GM12872 (cell line): Measurements from ENCODE around the gene TTC39C.

ENCODE experiments used
- CTCF ChIP-seq: IDR thresholded peaks from 3 replicates; pipeline ENCODE4 v1.5.1; 2011; ENCODE audit warnings: low read depth, mild to moderate bottlenecking, low read length, moderate library complexity; ENCODE audit not compliant: insufficient read depth

TTC39C gene

GRCh38 chr18:24180048-24180447, 165.5 kb downstream of the TTC39C start:
- no peak for TF ChIP-seq CTCF

- TF ChIP-seq CTCF = no peak
Measured at GRCh38 chr18:24181806-24182205, 167.3 kb downstream of the TTC39C start.
